ENCODE measurements around the gene TIGD4.
"Not testable (repeated sequence)": the region's sequence is repeated elsewhere in the genome, so short reads cannot be mapped to it uniquely, and the experiment has no call there.

TIGD4 gene

GRCh38 chr4:152778656-152779512, 646 bp downstream of the TIGD4 start:
- peak; percentile 47 for DNase-seq

- DNase-seq: no peak
Measured at GRCh38 chr4:152777488-152777887, 2.0 kb downstream of the TIGD4 start.

- DNase-seq: no peak
Measured at GRCh38 chr4:152776352-152776751, 3.2 kb downstream of the TIGD4 start.

- DNase-seq: no peak
Measured at GRCh38 chr4:152773953-152774352, 5.6 kb downstream of the TIGD4 start.

DNA sequence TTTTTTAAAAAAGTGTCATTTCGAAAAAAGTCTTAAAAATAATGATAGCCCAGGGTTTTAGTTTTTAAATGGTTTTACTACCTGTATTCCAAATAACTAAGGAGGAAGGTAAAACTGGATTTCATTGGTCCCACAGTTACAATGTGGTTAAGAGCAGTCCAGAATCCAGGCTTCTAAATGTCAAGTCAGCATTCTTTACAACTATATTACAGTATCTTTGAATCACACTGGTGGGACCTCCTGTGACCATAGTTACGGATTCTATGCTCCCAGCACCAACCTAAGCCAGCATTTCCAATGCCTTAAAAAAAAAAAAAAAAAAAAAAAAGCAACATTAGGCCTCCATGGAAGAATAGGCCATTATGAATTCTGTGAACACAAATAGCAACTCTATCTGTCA, 6.2 kb downstream of the TIGD4 start:
- no peak for DNase-seq

GRCh38 chr4:152771741-152772533, 7.6 kb downstream of the TIGD4 start:
- DNase-seq: no peak

- DNase-seq: not testable (repeated sequence)
Measured at GRCh38 chr4:152765069-152765737, 14.3 kb downstream of the TIGD4 start.

GRCh38 chr4:152763796-152764195, 15.7 kb downstream of the TIGD4 start:
- no peak for DNase-seq

- DNase-seq: no peak
Measured at GRCh38 chr4:152748619-152749018, 30.9 kb downstream of the TIGD4 start.

DNA sequence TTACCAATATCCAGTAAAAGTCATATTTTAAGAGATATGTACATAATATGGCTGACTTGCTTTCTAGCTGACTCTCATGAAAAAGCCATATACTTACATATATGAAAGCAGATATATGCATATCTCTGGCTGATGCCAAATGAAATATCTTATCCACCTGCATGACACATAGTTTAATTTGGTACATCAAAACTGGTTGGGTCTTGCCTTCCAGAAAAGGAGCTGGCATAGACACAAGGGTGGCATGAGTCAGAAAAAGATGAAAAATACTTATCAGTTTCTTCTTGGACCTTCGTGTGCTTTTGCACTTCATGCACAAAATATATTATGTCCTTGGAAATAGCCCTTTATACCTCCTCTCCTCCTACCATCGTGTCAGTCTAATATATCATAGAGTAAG, 32.1 kb downstream of the TIGD4 start:
- DNase-seq: no peak

- DNase-seq: no peak
Measured at GRCh38 chr4:152738827-152739226, 40.7 kb downstream of the TIGD4 start.

DNA sequence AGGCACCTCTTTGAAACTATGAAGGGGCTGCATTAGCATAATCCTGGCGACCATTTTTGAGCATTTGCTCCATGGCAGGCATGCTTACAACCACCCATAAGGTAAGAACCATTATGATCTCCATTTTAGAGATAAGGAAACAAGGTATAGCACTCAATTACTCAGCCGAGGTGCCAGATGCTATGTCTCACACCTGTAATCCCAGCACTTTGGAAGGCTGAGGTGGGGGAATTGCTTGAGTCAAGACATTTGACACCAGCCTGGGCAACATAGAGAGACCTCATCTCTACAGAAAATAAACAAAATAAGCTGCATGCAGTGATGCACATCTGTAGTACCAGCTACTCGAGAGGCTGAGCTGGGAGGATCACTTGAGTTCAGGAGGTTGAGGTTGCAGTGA, 43.6 kb downstream of the TIGD4 start:
- DNase-seq: no peak

DNA sequence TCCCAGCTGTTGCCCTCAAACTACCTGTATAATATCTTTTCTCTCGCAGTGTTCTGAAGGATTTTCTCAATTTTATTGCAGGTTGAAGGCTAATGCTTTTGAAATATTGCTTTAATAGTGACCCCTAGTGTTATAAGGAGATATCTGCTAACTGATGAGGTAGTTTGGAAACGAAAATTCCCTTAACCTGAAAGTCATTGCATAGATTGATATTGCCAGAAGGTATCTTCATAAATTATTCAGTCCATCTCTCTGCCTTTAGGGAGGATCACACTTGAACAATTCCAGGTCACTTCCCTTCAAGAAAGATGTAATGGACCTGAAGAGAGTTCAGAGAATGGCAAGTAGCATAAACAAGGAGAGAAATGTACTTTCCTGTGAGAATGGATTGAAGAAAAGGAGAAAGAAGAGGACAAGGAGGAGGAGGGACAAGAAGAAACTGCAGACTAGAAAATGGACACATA, 44.1 kb downstream of the TIGD4 start:
- DNase-seq: peak; percentile 32

DNA sequence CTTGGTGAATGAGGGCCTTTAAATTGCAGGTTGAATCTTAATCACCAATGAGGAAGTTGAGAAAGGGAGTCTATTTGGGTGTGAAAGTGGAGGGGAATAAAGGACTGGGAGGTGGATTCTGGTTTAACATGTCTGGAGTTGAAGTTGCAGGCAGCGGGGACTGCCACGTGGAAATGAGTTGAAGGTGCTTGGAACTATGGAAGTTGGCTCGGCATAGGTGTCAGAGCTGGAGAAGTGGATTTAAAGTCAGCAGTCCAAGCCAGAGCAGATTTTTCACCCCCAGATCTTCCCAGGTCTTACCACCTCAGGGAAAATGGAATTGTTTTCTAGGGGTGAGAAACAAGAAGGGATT, 44.9 kb downstream of the TIGD4 start:
- no peak for DNase-seq

GRCh38 chr4:152734015-152734698, 45.4 kb downstream of the TIGD4 start:
- no peak for DNase-seq

DNA sequence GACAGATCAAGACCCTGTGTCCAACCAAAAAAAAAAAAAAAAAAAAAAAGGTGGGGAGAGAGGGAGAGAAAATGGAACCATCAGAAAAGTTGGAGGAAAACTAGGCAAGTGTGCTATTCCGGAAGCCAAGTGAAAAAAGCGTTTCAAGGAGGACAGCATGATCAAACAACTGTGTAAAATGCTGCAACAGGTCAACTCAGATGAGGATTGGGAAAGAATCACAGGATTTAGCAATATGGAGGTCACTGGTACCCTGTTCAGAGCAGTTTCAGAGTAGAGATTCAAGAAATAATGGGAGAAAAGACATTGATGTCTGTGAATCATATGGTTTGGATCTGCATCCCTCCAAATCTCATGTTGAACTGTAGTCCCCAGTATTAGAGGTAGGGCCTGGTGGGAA, 47.5 kb downstream of the TIGD4 start:
- DNase-seq: no peak

DNA sequence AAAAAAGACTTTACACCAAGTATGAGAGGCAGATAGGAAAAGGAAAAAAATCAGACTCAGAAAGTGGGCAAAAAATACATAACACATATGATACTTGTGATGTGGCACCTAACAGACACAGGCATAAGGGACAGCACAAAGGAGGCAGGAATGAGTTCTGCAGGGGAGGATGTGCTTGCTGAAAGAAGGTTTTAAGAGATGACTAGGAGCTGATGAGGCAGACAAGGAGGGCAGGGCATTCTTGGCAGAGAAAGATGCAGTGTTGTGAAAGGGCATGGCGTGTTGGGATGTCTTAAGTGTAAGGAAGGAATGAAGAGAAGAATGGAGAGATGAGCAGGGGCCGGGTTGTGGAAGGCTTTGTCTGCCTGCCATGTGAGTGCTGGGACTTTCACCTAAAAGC, 50.1 kb downstream of the TIGD4 start:
- DNase-seq: no peak

- no peak for DNase-seq
Measured at GRCh38 chr4:152728343-152728742, 51.2 kb downstream of the TIGD4 start.

GRCh38 chr4:152727784-152728183, 51.7 kb downstream of the TIGD4 start:
- no peak for DNase-seq

- DNase-seq: no peak
Measured at GRCh38 chr4:152724494-152724893, 55.0 kb downstream of the TIGD4 start.

- DNase-seq: peak; percentile 32
Measured at GRCh38 chr4:152723236-152723635, 56.3 kb downstream of the TIGD4 start.

- no peak for DNase-seq
Measured at GRCh38 chr4:152719801-152720556, 59.6 kb downstream of the TIGD4 start.

Measured in NCI-H526 treated with DMSO at 0.1 percent for 48 hours (cell line).